ENCODE data around the gene IQCK. TPM values are rescaled to one million over a fixed set of nuclear protein-coding genes. Genes with fewer than 3 reads are reported as not detected.

The IQCK gene
- total RNA-seq, 1 donor from 2014 or later, result 3.2 TPM

GRCh38 chr16:19831678-19832077, 113.6 kb downstream of the IQCK start:
- TF ChIP-seq CTCF (IDR thresholded peaks at IDR 0.05), result no peak
- ChIA-PET POLR2A (no interaction called here), CTCF (no interaction called here)
- Mint-ChIP-seq H3K27me3 (no peaks in the 10 kb centered on the region), H3K27ac (no peak overlapping the region), H3K4me1 (peaks cover 1% of the 10 kb centered on the region), H3K4me3 (no peak overlapping the region), H3K9me3 (no peaks in the 10 kb centered on the region), H3K36me3 (ENCODE audit: low read depth) (no peaks in the 10 kb centered on the region)
- intact Hi-C loops (cut with micrococcal nuclease), result no loop called here
- ATAC-seq (ENCODE audit: low read depth) (no peak), DNase-seq (no peak)

GRCh38 chr16:19833176-19833575, 115.1 kb downstream of the IQCK start:
- Mint-ChIP-seq H3K36me3 (ENCODE audit: low read depth) (no peaks in the 10 kb centered on the region), H3K4me1 (peaks cover 1% of the 10 kb centered on the region), H3K27me3 (no peaks in the 10 kb centered on the region), H3K4me3 (no peak overlapping the region), H3K9me3 (no peaks in the 10 kb centered on the region), H3K27ac (no peak overlapping the region)
- TF ChIP-seq CTCF (IDR thresholded peaks at IDR 0.05), result no peak
- ATAC-seq (ENCODE audit: low read depth) (no peak), DNase-seq (no peak)
- intact Hi-C loops (cut with micrococcal nuclease), result no loop called here
- CTCF ChIA-PET, result no interaction called here
- POLR2A ChIA-PET, result no interaction called here

- Mint-ChIP-seq H3K4me1 (peaks cover 1% of the 10 kb centered on the region), H3K27ac (no peak overlapping the region), H3K27me3 (no peaks in the 10 kb centered on the region), H3K4me3 (no peak overlapping the region), H3K36me3 (ENCODE audit: low read depth) (no peaks in the 10 kb centered on the region), H3K9me3 (no peaks in the 10 kb centered on the region)
- ChIA-PET CTCF (no interaction called here), POLR2A (no interaction called here)
- no peak for DNase-seq
- no peak for TF ChIP-seq CTCF (IDR thresholded peaks at IDR 0.05)
- intact Hi-C loops (cut with micrococcal nuclease), result no loop called here
- no peak for ATAC-seq (ENCODE audit: low read depth)
Observed at GRCh38 chr16:19833581-19833980, 115.5 kb downstream of the IQCK start.

- POLR2A ChIA-PET, result no interaction called here
- intact Hi-C loops (cut with micrococcal nuclease), result no loop called here
- H3K9me3 Mint-ChIP-seq, result no peaks in the 10 kb centered on the region
- no peak for ATAC-seq (ENCODE audit: low read depth)
- no peak overlapping the region for H3K4me3 Mint-ChIP-seq
- DNase-seq, result no peak
- no peak overlapping the region for H3K27ac Mint-ChIP-seq
- H3K27me3 Mint-ChIP-seq, result no peaks in the 10 kb centered on the region
- CTCF ChIA-PET, result no interaction called here
- no peaks in the 10 kb centered on the region for H3K36me3 Mint-ChIP-seq (ENCODE audit: low read depth)
- H3K4me1 Mint-ChIP-seq, result peaks cover 1% of the 10 kb centered on the region
- no peak for TF ChIP-seq CTCF (IDR thresholded peaks at IDR 0.05)
Observed at GRCh38 chr16:19835196-19835595, 117.1 kb downstream of the IQCK start.

GRCh38 chr16:19835968-19836421, 117.9 kb downstream of the IQCK start:
- ChIA-PET CTCF (no interaction called here), POLR2A (no interaction called here)
- ATAC-seq (ENCODE audit: low read depth) (no peak), DNase-seq (no peak)
- no peak for TF ChIP-seq CTCF (IDR thresholded peaks at IDR 0.05)
- Mint-ChIP-seq H3K27ac (no peak overlapping the region), H3K36me3 (ENCODE audit: low read depth) (no peaks in the 10 kb centered on the region), H3K9me3 (no peaks in the 10 kb centered on the region), H3K4me1 (no peaks in the 10 kb centered on the region), H3K4me3 (no peak overlapping the region), H3K27me3 (no peaks in the 10 kb centered on the region)
- intact Hi-C loops (cut with micrococcal nuclease), result no loop called here
